GM19035 (cell line): ENCODE results near the gene ANKRD24.
"Not testable (repeated sequence)": the region's sequence is repeated elsewhere in the genome, so short reads cannot be mapped to it uniquely, and the experiment has no call there.

Source experiments
- ATAC-seq: cut with Tn5 transposase; IDR thresholded peaks from one replicate; pipeline ENCODE4 v1.9.1; 2021; ENCODE audit not compliant: unreplicated experiment

The ANKRD24 gene

GRCh38 chr19:4229179-4229931 is 46.9 kb downstream of the ANKRD24 start, which contains the start of gene EBI3:
TSS of gene EBI3 (plus strand) at chr19:4229523. CDS start at chr19:4229551, 28 bp downstream.
- peak; percentile 73 for ATAC-seq

GRCh38 chr19:4230237-4230636 is 47.7 kb downstream of the ANKRD24 start:
- ATAC-seq, result not testable (repeated sequence)

- not testable (repeated sequence) for ATAC-seq
Measured at GRCh38 chr19:4231521-4231920, 49.0 kb downstream of the ANKRD24 start.

GRCh38 chr19:4232139-4232538 is 49.6 kb downstream of the ANKRD24 start:
- ATAC-seq, result not testable (repeated sequence)

- no peak for ATAC-seq
Measured at GRCh38 chr19:4232614-4233281, 50.3 kb downstream of the ANKRD24 start.

GRCh38 chr19:4233282-4233853 is 50.9 kb downstream of the ANKRD24 start:
- ATAC-seq, result no peak

GRCh38 chr19:4234142-4234861 is 51.8 kb downstream of the ANKRD24 start:
- ATAC-seq, result no peak

- no peak for ATAC-seq
Measured at GRCh38 chr19:4234862-4235201, 52.3 kb downstream of the ANKRD24 start.

- not testable (repeated sequence) for ATAC-seq
Measured at GRCh38 chr19:4237510-4237909, 55.0 kb downstream of the ANKRD24 start.

GRCh38 chr19:4238831-4239230 is 56.3 kb downstream of the ANKRD24 start:
- ATAC-seq, result no peak

- no peak for ATAC-seq
Measured at GRCh38 chr19:4241824-4242430, 59.4 kb downstream of the ANKRD24 start.

GRCh38 chr19:4245938-4246337 is 63.4 kb downstream of the ANKRD24 start:
- not testable (repeated sequence) for ATAC-seq

GRCh38 chr19:4246767-4247593 is 64.5 kb downstream of the ANKRD24 start, which contains the start of gene YJU2:
TSS of gene YJU2 (plus strand) at chr19:4247080. CDS start at chr19:4247147, 67 bp downstream.
- peak; percentile 89 for ATAC-seq

GRCh38 chr19:4256563-4256962 is 74.1 kb downstream of the ANKRD24 start:
- no peak for ATAC-seq

- no peak for ATAC-seq
Measured at GRCh38 chr19:4257025-4257424, 74.5 kb downstream of the ANKRD24 start.

- no peak for ATAC-seq
Measured at GRCh38 chr19:4258181-4258580, 75.7 kb downstream of the ANKRD24 start.

GRCh38 chr19:4260613-4261191 is 78.2 kb downstream of the ANKRD24 start:
- no peak for ATAC-seq

- ATAC-seq, result no peak
Measured at GRCh38 chr19:4264812-4265211, 82.3 kb downstream of the ANKRD24 start.

GRCh38 chr19:4266253-4267000 is 83.9 kb downstream of the ANKRD24 start:
- ATAC-seq, result no peak
